Activated B cell treated with CpG ODN at 0.5 μM for 24 hours (primary cell): ENCODE data around the gene IFFO2. TPM values are rescaled to one million over a fixed set of nuclear protein-coding genes. Genes with fewer than 3 reads are reported as not detected.

Experiments
- ATAC-seq: fragments of 200-7000 bp; cut with Tn5 transposase; one replicate; pipeline ENCODE4 v1.10.0; 2021; ENCODE audit warnings: low read depth, mild to moderate bottlenecking, moderate library complexity
- CTCF ChIA-PET: fragments of 350-600 bp; sonication (Branson Sonifier 250); formaldehyde crosslinking; loops from one replicate; lab custom pipeline; 2021; ENCODE audit warnings: antibody characterized with exemption; lab: Charles Lee
- POLR2A ChIA-PET: fragments of 350-600 bp; sonication (Branson Sonifier 250); formaldehyde crosslinking; loops from one replicate; lab custom pipeline; 2021; ENCODE audit warnings: antibody characterized with exemption; lab: Charles Lee
- DNase-seq: peaks from one replicate; pipeline ENCODE4 v3.0.0; 2022
- H3K27ac Mint-ChIP-seq: one replicate; pipeline ENCODE4 v1.8.0; 2020; ENCODE audit warnings: mixed read lengths
- H3K27me3 Mint-ChIP-seq: one replicate; pipeline ENCODE4 v1.8.0; 2021; ENCODE audit warnings: mixed read lengths
- H3K36me3 Mint-ChIP-seq: one replicate; pipeline ENCODE4 v1.8.0; 2021; ENCODE audit warnings: low read depth, mixed read lengths
- H3K4me1 Mint-ChIP-seq: one replicate; pipeline ENCODE4 v1.8.0; 2021; ENCODE audit warnings: mixed read lengths
- H3K4me3 Mint-ChIP-seq: one replicate; pipeline ENCODE4 v1.8.0; 2020; ENCODE audit warnings: mild to moderate bottlenecking, mixed read lengths
- H3K9me3 Mint-ChIP-seq: one replicate; pipeline ENCODE4 v1.8.0; 2020; ENCODE audit warnings: mixed read lengths
- intact Hi-C: fragments of 100-400 bp; cut with micrococcal nuclease; formaldehyde crosslinking; loops from one replicate; pipeline ENCODE4 v1.15.1; 2024
- total RNA-seq: library from RNA; stranded (reverse); gene quantifications from 2 replicates; pipeline ENCODE4 v1.2.3, GENCODE V29; 2022
- TF ChIP-seq, protein P1 (sequence below): fragments of 200-600 bp; IDR thresholded peaks from one replicate; pipeline ENCODE4 v1.8.0; 2022; ENCODE audit warnings: antibody characterized with exemption, mild to moderate bottlenecking

IFFO2 gene
- total RNA-seq, 1 donor from 2014 or later = 13.0 TPM

DNA sequence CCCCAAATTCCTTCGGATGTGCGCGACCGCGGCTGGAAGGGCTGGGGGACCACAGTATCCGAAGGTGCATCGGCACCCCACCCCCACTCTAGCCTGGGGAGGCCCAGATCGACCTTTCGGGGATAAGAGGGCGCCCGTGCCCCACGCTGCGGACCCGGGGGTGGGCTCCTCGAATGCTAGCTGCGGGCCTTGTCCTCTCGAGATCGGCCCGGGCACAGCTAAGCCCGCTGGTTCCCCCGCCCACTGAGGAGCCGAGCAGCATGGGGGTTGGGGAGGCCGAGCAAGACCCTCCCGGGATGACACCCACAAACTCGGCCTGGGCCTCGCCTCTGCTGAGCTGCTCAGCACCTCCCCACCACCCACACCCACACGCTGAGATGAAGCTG lies 653 bp upstream of the IFFO2 start:
- ATAC-seq (no peak), DNase-seq (no peak)
- POLR2A ChIA-PET = interaction anchor here (0.6 to 2.4 kb wide), 11 partner anchors 10 to 54 kb away, joined by 3 to 16 read pairs (median 3); partner anchors contain the start of gene ALDH4A1
- intact Hi-C loops = loop anchor here (2.0 kb wide), 2 partner anchors 16 to 294 kb away; partner anchors contain the start of genes EMC1 and MRTO4
- Mint-ChIP-seq H3K27me3 (peaks cover 11% of the 10 kb centered on the region), H3K4me1 (peaks cover 43% of the 10 kb centered on the region), H3K27ac (peak overlapping the region; percentile 12), H3K9me3 (no peaks in the 10 kb centered on the region), H3K4me3 (peak overlapping the region; percentile 88), H3K36me3 (no peaks in the 10 kb centered on the region)
- CTCF ChIA-PET = interaction anchor here (1.8 to 12.1 kb wide), 3 partner anchors 15 to 54 kb away, joined by 6 to 190 read pairs (median 11); partner anchors contain the start of gene ALDH4A1
- TF ChIP-seq, protein P1, sequence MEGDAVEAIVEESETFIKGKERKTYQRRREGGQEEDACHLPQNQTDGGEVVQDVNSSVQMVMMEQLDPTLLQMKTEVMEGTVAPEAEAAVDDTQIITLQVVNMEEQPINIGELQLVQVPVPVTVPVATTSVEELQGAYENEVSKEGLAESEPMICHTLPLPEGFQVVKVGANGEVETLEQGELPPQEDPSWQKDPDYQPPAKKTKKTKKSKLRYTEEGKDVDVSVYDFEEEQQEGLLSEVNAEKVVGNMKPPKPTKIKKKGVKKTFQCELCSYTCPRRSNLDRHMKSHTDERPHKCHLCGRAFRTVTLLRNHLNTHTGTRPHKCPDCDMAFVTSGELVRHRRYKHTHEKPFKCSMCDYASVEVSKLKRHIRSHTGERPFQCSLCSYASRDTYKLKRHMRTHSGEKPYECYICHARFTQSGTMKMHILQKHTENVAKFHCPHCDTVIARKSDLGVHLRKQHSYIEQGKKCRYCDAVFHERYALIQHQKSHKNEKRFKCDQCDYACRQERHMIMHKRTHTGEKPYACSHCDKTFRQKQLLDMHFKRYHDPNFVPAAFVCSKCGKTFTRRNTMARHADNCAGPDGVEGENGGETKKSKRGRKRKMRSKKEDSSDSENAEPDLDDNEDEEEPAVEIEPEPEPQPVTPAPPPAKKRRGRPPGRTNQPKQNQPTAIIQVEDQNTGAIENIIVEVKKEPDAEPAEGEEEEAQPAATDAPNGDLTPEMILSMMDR = no peak

DNA sequence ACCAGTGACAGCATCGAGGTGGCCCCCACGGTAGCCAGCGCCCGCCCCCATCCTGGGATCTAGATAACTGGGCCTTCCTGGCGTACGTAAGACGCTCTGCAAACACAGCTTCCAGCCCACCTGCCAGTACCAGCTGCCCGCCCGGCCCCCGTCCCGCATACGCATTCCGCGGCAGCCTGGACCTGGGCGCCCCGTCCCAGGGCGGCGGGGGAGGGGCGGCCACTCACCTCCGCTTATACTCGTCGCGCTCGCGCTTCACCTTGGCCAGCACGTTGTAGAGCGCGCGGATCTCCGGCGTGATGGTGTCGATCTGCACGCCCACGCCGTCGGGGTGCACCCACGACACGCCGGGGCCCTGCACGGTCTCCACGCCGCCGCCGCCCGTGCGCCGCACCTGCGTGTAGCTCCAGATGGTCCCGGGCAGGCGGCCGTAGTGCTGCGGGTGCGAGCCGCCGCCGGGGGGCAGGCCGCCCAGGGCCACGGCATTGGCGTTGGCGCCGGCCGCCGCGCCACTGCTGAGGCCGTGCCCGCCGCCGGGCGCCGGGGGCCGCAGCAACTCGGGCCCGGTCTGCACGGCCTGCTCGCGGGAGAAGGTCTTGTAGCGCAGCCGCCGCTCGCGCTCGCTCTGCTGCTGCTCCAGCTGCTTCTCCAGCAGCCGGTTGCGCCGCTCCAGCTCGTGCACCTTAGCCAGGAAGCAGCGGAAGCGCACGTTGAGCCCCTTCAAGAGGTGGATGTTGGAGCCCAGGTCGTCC lies 859 bp downstream of the IFFO2 start:
- TF ChIP-seq, protein P1 = no peak
- no peaks in the 10 kb centered on the region for H3K9me3 Mint-ChIP-seq
- H3K27ac Mint-ChIP-seq = peak overlapping the region; percentile 72
- H3K27me3 Mint-ChIP-seq = peaks cover 11% of the 10 kb centered on the region
- ChIA-PET CTCF (interaction anchor here (1.0 to 12.1 kb wide), 4 partner anchors 17 to 72 kb away, joined by 3 to 190 read pairs (median 8); partner anchors contain the start of gene ALDH4A1), POLR2A (interaction anchor here (0.6 to 2.4 kb wide), 9 partner anchors 9 to 380 kb away, joined by 3 to 16 read pairs (median 3); partner anchors contain the start of gene ALDH4A1)
- peak; percentile 58 for DNase-seq
- H3K4me1 Mint-ChIP-seq = peaks cover 58% of the 10 kb centered on the region
- intact Hi-C loops = loop anchor here (1.0 to 2.0 kb wide), 6 partner anchors 17 to 295 kb away; partner anchors contain the start of genes ALDH4A1, EMC1, MRTO4 and UBR4
- peak overlapping the region; percentile 85 for H3K4me3 Mint-ChIP-seq
- peak; percentile 1 for ATAC-seq
- no peaks in the 10 kb centered on the region for H3K36me3 Mint-ChIP-seq

DNA sequence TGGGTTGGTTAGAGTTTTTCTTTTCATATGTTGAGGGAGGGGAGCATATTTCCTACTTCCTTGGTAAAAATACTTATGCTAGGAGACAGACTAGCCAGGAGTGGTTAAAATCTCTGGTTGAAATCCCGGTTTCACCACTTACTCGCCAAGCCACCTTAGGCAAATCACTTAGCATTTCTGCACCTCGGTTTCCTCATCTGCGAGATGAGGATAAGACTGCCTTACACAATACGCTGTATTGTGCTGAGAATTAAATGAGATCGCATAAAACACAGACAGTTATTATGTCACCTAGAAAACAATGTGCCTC lies 1.4 kb downstream of the IFFO2 start:
- ChIA-PET CTCF (interaction anchor here (2.6 to 12.1 kb wide), 2 partner anchors 17 to 45 kb away, joined by 11 to 190 read pairs; no protein-coding TSS in a partner anchor), POLR2A (interaction anchor here (0.5 to 2.3 kb wide), 7 partner anchors 9 to 1829 kb away, joined by 3 to 14 read pairs (median 6); no protein-coding TSS in a partner anchor)
- TF ChIP-seq, protein P1 = no peak
- peak overlapping the region; percentile 85 for H3K4me3 Mint-ChIP-seq
- no peaks in the 10 kb centered on the region for H3K36me3 Mint-ChIP-seq
- H3K27me3 Mint-ChIP-seq = peaks cover 8% of the 10 kb centered on the region
- intact Hi-C loops = no loop called here
- no peaks in the 10 kb centered on the region for H3K9me3 Mint-ChIP-seq
- peak overlapping the region; percentile 72 for H3K27ac Mint-ChIP-seq
- DNase-seq (no peak), ATAC-seq (no peak)
- H3K4me1 Mint-ChIP-seq = peaks cover 64% of the 10 kb centered on the region

DNA sequence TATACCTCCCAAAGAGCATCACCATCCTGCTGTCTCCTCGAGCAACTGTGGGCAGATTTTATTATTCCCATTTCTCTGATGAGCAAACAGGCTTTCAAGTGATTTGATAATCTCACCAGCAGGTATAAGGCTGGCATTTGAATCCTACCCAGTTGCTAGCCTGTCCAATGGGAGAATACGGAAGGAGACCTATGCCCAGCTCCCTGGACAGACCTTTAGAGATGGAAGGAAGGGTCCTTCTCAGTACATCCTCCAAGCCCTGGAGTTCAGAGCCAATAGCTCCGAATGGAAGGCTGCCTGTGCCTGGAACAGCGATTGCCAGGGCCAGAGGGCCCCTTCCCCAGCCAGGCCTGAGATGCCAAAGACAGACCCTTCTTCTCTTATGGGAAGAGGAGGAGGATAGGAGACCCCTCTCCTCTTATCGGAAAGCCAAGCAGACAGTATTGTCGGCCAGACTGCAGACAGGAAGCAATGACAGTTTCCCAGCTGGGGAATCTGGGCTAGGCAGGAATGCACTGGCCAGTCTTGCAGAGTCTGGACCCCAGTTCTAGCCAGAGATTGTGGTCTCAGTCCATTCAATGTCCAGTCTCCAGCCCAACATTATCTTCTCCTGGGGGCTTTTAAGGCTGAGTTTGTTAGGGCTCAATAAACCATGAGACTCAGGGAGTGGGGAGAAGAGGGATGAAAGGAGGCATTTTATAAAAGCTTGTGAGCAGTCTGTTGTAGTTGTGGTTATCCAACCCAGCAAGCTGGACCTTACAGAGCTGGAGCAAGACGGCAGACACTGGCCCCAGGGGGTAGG lies 2.0 kb downstream of the IFFO2 start:
- Mint-ChIP-seq H3K27ac (peak overlapping the region; percentile 72), H3K4me1 (peaks cover 70% of the 10 kb centered on the region), H3K27me3 (peaks cover 8% of the 10 kb centered on the region), H3K4me3 (peak overlapping the region; percentile 85), H3K36me3 (no peaks in the 10 kb centered on the region), H3K9me3 (no peaks in the 10 kb centered on the region)
- CTCF ChIA-PET = interaction anchor here (0.7 to 12.1 kb wide), 2 partner anchors 18 to 45 kb away, joined by 3 to 190 read pairs; no protein-coding TSS in a partner anchor
- TF ChIP-seq, protein P1 = no peak
- ATAC-seq (no peak), DNase-seq (no peak)
- intact Hi-C loops = no loop called here
- POLR2A ChIA-PET = interaction anchor here (0.5 to 2.0 kb wide), 5 partner anchors 10 to 1830 kb away, joined by 3 to 7 read pairs (median 3); no protein-coding TSS in a partner anchor
